Glomerular endothelial cell (primary cell): ENCODE data around the gene CLBA1. TPM values are rescaled to one million over a fixed set of nuclear protein-coding genes. Genes with fewer than 3 reads are reported as not detected.
"Not testable (repeated sequence)": the region's sequence is repeated elsewhere in the genome, so short reads cannot be mapped to it uniquely, and the experiment has no call there.

ENCODE experiments used
- DNase-seq: peaks from one replicate; pipeline ENCODE4 v3.0.0-alpha.2; 2011; ENCODE audit warnings: low read depth, low spot score; ENCODE audit errors: extremely low read depth
- total RNA-seq: library from RNA; depleted of rRNA; stranded (reverse); fragments of >200 nt; gene quantifications from 2 replicates; pipeline ENCODE4 v1.2.3, GENCODE V29; 2015

The CLBA1 gene
- total RNA-seq, 1 donor from 2014 or later: 6.4 TPM

- DNase-seq: no peak
Observed at GRCh38 chr14:105021656-105022275, 36.2 kb downstream of the CLBA1 start.

- DNase-seq: no peak
Observed at GRCh38 chr14:105022276-105022670, 36.7 kb downstream of the CLBA1 start.

- no peak for DNase-seq
Observed at GRCh38 chr14:105023144-105023543, 37.6 kb downstream of the CLBA1 start.

DNA sequence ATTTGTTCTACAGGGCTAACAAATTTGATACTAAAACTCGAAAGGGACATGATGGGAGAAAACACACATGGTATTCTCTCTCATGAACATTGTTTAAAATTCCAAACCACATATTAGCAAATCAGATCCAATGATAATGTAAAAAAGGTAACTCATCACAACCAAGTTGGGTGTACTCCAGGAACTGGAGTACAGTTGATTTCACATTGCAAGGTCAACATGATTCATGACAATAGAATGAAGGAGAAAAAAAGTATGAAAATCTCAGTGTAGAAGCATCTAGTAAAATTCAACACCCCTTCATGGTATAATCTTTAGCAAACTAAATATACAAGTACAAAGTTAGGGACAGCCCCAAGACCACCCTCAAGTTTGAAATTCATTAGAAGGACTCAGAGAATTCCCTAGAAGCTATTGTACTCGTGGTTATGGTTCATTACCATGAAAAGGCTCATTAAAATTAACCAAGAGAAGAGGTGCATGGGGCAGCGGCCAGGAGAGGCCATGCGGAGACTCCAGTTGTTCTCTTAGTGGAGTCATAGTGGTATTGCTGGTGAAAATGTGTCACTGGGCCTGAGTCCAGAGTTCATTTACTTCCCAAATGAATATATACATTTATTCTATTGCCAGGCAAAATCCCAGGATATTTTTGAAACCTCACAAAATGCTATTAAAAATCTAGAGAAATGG, 38.3 kb downstream of the CLBA1 start:
- no peak for DNase-seq

- no peak for DNase-seq
Observed at GRCh38 chr14:105025429-105025828, 39.8 kb downstream of the CLBA1 start.

DNA sequence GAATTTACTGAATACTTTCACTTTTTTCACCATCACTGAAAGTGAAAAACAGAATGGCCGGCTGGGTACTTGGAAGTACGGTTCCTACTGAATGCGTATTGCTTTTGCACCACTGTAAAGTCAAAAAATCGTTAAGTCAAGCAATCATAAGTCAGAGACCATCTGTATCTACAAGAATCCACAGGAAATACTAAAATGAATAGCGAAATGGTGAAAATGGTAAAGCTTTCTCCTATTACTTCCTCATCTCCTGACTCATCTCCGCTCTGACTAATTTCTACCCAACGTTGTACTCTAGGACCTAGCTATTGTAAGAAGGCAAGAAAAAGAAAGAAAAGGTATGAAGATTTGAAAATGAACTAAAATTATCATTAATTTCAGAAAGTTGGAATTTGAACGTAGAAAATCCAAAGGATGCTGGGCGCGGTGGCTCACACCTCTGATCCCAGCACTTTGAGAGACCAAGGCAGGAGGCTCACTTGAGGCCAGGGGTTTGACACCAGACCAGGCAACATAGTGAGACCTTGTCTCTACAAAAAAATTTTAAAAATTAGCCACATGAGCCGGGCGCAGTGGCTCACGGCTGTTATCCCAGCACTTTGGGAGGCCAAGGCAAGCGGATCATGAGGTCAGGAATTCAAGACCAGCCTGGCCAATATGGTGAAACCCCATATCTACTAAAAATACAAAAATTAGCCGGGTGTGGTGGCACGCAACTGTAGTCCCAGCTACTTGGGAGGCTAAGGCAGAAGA, 40.6 kb downstream of the CLBA1 start:
- DNase-seq: peak; percentile 81

- DNase-seq: no peak
Observed at GRCh38 chr14:105026802-105027563, 41.4 kb downstream of the CLBA1 start.

- not testable (repeated sequence) for DNase-seq
Observed at GRCh38 chr14:105027718-105028117, 42.1 kb downstream of the CLBA1 start.

GRCh38 chr14:105028251-105028927, 42.8 kb downstream of the CLBA1 start:
- DNase-seq: no peak

- no peak for DNase-seq
Observed at GRCh38 chr14:105029402-105029801, 43.8 kb downstream of the CLBA1 start.

- DNase-seq: no peak
Observed at GRCh38 chr14:105030194-105030593, 44.6 kb downstream of the CLBA1 start.

GRCh38 chr14:105030836-105031396, 45.3 kb downstream of the CLBA1 start:
- no peak for DNase-seq

DNA sequence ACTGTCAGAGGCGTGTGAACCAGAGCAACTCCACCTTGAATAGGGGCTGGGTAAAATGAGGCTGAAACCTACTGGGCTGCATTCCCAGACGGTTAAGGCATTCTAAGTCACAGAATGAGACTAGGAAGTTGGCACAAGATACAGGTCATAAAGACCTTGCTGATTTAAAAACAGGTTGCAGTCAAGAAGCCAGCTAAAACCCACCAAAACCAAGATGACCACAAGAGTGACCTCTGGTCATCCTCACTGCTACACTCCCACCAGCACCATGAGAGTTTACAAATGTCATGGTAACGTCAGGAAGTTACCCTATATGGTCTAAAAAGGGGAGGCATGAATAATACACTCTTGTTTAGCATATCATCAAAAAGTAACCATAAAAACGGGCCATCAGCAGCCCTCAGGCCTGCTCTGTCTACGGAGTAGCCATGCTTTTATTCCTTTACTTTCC, 46.9 kb downstream of the CLBA1 start:
- DNase-seq: not testable (repeated sequence)

GRCh38 chr14:105033412-105033900, 47.9 kb downstream of the CLBA1 start:
- DNase-seq: not testable (repeated sequence)

GRCh38 chr14:105034315-105035039, 48.9 kb downstream of the CLBA1 start:
- no peak for DNase-seq

DNA sequence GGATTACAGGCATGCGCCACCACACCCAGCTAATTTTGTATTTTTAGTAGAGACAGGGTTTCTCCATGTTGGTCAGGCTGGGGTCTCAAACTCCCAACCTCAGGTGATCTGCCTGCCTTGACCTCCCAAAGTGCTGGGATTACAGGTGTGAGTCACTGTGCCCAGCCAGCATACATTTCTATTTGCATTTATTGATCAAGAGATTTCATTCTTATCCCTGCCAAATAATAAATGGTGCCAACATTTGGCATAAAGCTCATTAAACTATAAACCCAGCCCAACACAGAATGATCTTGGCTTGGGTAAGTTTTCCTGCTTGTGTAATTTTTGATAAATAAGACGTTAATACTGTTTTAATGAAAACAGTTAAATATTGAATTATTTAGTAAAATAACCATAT, 50.0 kb downstream of the CLBA1 start:
- DNase-seq: not testable (repeated sequence)

DNA sequence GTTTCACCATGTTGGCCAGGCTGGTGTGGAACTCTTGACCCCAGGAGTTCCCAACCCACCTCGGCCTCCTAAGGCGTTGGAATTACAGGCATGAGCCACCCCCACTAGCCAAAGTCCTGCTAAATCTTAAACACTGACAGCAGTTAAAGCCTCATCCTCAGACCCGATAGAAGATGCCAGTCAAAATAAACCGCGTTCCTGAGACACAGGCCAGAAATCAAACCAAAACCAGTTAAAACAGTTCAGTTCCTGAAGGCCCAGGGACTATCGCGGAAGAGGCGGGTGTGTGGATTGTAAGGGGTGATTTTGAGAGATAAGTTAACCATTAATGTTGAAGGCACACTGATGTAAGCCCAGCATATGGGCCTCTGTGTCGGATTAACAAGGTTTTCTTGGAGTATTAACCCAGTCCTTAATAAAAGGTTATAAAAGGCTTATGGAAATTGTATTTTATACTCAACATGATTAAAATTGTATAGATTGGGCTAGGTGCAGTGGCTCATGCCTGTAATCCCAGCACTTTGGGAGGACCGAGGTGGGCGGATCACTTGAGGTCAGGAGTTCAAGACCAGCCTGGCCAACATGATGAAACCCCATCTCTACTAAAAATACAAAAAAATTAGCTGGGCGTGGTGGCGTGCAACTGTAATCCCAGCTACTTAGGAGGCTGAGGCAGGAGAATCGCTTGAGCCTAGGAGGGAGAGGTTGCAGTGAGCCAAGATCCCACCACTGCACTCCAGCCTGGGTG, 54.0 kb downstream of the CLBA1 start:
- no peak for DNase-seq
